Endodermal cell (in vitro differentiated cells): ENCODE results near the gene ATXN1. TPM values are rescaled to one million over a fixed set of nuclear protein-coding genes. Genes with fewer than 3 reads are reported as not detected.
"Not testable (repeated sequence)": the region's sequence is repeated elsewhere in the genome, so short reads cannot be mapped to it uniquely, and the experiment has no call there.

Source experiments
- DNase-seq: peaks from one replicate; pipeline ENCODE4 v3.0.0-alpha.2; 2017
- H3K27ac ChIP-seq: 2 replicates; pipeline ENCODE4 v1.5.1; 2013; ENCODE audit warnings: mild to moderate bottlenecking, low read depth, low read length, moderate library complexity
- H3K27me3 ChIP-seq: 2 replicates; pipeline ENCODE4 v1.6.1; 2013; ENCODE audit warnings: mild to moderate bottlenecking, low read length, moderate library complexity; ENCODE audit not compliant: insufficient read depth, control insufficient read depth, poor library complexity, severe bottlenecking
- H3K36me3 ChIP-seq: 2 replicates; pipeline ENCODE4 v1.7.0; 2013; ENCODE audit warnings: mild to moderate bottlenecking, low read length, moderate library complexity; ENCODE audit not compliant: control insufficient read depth, insufficient read depth
- H3K4me1 ChIP-seq: one replicate; pipeline ENCODE4 v1.7.0; 2013; ENCODE audit warnings: low read length; ENCODE audit not compliant: control insufficient read depth, insufficient read depth
- H3K4me3 ChIP-seq: 2 replicates; pipeline ENCODE4 v1.5.1; 2013; ENCODE audit warnings: mild to moderate bottlenecking, low read length, moderate library complexity
- H3K9ac ChIP-seq: 2 replicates; pipeline ENCODE4 v1.6.1; 2013; ENCODE audit warnings: mild to moderate bottlenecking, low read length, moderate library complexity; ENCODE audit not compliant: poor library complexity, severe bottlenecking; ENCODE audit errors: extremely low read depth
- H3K9me3 ChIP-seq: 2 replicates; pipeline ENCODE4 v1.6.1; 2013; ENCODE audit warnings: mild to moderate bottlenecking, low read length, moderate library complexity; ENCODE audit not compliant: control insufficient read depth
- H3K27ac Mint-ChIP-seq: 2 replicates; pipeline ENCODE4 v1.8.0; 2020; ENCODE audit warnings: mixed read lengths
- H3K27me3 Mint-ChIP-seq: 2 replicates; pipeline ENCODE4 v1.8.0; 2021; ENCODE audit warnings: mild to moderate bottlenecking, mixed read lengths; ENCODE audit not compliant: insufficient read depth
- H3K36me3 Mint-ChIP-seq: 2 replicates; pipeline ENCODE4 v1.8.0; 2020; ENCODE audit warnings: low read depth, mixed read lengths
- H3K4me1 Mint-ChIP-seq: 2 replicates; pipeline ENCODE4 v1.8.0; 2020; ENCODE audit warnings: mixed read lengths
- H3K4me3 Mint-ChIP-seq: 2 replicates; pipeline ENCODE4 v1.8.0; 2020; ENCODE audit warnings: mild to moderate bottlenecking, moderate library complexity, mixed read lengths
- H3K9me3 Mint-ChIP-seq: 2 replicates; pipeline ENCODE4 v1.8.0; 2020; ENCODE audit warnings: mild to moderate bottlenecking, mixed read lengths
- WGBS, 2 experiments: methylation state at CpG; one replicate each; pipeline versions ENCODE4 v1.1.5 to v1.1.7; 2013; ENCODE audit warnings: missing lambda C conversion rate in 2 of 2, mixed read lengths in 1 of 2; ENCODE audit not compliant: insufficient coverage in 1 of 2, insufficient read length in 1 of 2; 5-methylcytosine and 5-hydroxymethylcytosine counted together
- total RNA-seq, 2 donors: library from RNA; stranded (reverse); fragmentation: NEBNext Ultra II Directional in 1 of 2; extraction: Animal tissue kit (Norgen Biotek cat#: 25700) in 1 of 2; gene quantifications; 2 replicates in 1 of 2; 3 replicates in 1 of 2; pipeline ENCODE4 v1.2.1, GENCODE V29; 2021
- TF ChIP-seq, protein P1 (sequence below): fragments of 200-600 bp; sonication (generic); conservative IDR thresholded peaks from 2 replicates; pipeline ENCODE4 v1.5.0; 2021; ENCODE audit warnings: antibody characterized with exemption, mild to moderate bottlenecking

The ATXN1 gene
- total RNA-seq, 2 donors from 2014 or later: 10.4 to 15.9 TPM

DNA sequence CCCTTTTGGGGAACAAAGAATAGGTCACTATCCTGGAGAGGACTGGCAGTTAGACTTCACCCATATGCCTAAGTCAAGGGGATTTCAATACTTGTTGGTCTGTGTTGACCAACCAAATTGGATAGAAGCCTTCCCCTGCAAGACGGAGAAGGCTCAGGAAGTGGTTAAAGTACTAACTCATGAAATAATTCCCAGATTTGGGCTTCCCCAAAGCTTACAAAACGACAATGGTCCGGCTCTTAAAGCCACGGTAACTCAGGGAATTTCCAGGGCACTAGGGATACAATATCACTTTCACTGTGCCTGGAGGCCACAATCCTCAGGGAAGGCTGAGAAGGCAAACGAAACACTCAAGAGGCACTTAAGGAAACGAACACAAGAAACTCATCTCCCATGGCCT lies 299.8 kb downstream of the ATXN1 start:
- Histone ChIP-seq H3K9ac (no peak overlapping the region), H3K4me1 (no peaks in the 10 kb centered on the region), H3K9me3 (no peaks in the 10 kb centered on the region), H3K4me3 (no peak overlapping the region), H3K27ac (no peak overlapping the region), H3K36me3 (no peaks in the 10 kb centered on the region), H3K27me3 (no peaks in the 10 kb centered on the region)
- no peak for DNase-seq
- Mint-ChIP-seq H3K36me3 (no peaks in the 10 kb centered on the region), H3K27ac (no peak overlapping the region), H3K9me3 (peaks cover 8% of the 10 kb centered on the region), H3K4me1 (peaks cover 14% of the 10 kb centered on the region), H3K4me3 (no peak overlapping the region), H3K27me3 (no peaks in the 10 kb centered on the region)
- WGBS, 2 experiments: 89 to 92% methylated on average over 5 to 6 of the region's 6 CpGs
- TF ChIP-seq, protein P1, sequence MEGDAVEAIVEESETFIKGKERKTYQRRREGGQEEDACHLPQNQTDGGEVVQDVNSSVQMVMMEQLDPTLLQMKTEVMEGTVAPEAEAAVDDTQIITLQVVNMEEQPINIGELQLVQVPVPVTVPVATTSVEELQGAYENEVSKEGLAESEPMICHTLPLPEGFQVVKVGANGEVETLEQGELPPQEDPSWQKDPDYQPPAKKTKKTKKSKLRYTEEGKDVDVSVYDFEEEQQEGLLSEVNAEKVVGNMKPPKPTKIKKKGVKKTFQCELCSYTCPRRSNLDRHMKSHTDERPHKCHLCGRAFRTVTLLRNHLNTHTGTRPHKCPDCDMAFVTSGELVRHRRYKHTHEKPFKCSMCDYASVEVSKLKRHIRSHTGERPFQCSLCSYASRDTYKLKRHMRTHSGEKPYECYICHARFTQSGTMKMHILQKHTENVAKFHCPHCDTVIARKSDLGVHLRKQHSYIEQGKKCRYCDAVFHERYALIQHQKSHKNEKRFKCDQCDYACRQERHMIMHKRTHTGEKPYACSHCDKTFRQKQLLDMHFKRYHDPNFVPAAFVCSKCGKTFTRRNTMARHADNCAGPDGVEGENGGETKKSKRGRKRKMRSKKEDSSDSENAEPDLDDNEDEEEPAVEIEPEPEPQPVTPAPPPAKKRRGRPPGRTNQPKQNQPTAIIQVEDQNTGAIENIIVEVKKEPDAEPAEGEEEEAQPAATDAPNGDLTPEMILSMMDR: no peak

DNA sequence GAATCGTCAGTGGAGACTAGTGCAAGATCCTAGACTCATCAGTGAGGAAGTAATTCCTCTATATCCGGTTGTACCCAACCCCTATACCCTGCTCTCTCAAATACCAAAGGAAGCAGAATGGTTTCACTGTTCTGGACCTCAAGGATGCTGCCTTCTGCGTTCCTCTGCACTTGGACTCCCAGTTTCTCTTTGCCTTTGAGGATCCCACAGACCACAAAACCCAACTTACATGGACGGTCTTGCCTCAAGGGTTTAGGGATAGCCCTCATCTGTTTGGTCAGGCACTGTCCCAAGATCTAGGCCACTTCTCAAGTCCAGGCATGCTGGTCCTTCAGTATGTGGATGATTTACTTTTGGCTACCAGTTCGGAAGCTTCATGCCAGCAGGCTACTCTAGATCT lies 301.8 kb downstream of the ATXN1 start:
- H3K9ac ChIP-seq, H3K27me3 Mint-ChIP-seq, H3K36me3 ChIP-seq, H3K9me3 ChIP-seq, H3K27ac Mint-ChIP-seq, H3K4me3 ChIP-seq, H3K36me3 Mint-ChIP-seq, H3K4me1 ChIP-seq, H3K27me3 ChIP-seq, DNase-seq, H3K4me3 Mint-ChIP-seq, H3K27ac ChIP-seq: not testable (repeated sequence)
- peaks cover 14% of the 10 kb centered on the region for H3K4me1 Mint-ChIP-seq
- WGBS, 2 experiments: 77 to 95% methylated on average over 4 to 5 of the region's 5 CpGs
- H3K9me3 Mint-ChIP-seq: peaks cover 14% of the 10 kb centered on the region

DNA sequence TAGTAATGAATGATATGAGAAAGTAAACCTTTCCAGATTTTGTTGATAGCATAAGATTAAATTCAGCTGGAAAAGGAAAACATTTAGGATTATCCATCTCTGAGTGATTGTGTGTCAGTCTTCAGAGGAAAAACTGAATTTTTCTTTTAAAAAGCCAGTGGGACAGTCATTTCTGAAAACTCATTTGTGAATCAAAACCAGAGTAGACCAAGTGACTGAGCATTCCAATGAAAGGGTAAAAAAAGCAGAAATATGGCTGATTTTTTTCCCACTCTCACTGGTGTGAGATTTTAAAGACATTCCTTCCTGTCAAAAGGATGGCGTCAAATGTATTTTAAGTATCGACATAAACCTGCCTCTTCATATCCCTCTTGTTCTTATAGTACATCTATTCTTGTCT lies 308.9 kb downstream of the ATXN1 start:
- Histone ChIP-seq H3K4me3 (no peak overlapping the region), H3K9ac (no peak overlapping the region), H3K36me3 (no peaks in the 10 kb centered on the region), H3K9me3 (no peaks in the 10 kb centered on the region), H3K27ac (no peak overlapping the region), H3K27me3 (no peaks in the 10 kb centered on the region), H3K4me1 (no peaks in the 10 kb centered on the region)
- TF ChIP-seq, protein P1: no peak
- 100% methylated on average over 2 of the region's 2 CpGs; no CpG with 5 or more reads in 1 of the 2 experiments for WGBS, 2 experiments
- H3K4me1 Mint-ChIP-seq: peaks cover under 1% of the 10 kb centered on the region
- no peak overlapping the region for H3K4me3 Mint-ChIP-seq
- no peaks in the 10 kb centered on the region for H3K27me3 Mint-ChIP-seq
- peaks cover 2% of the 10 kb centered on the region for H3K36me3 Mint-ChIP-seq
- no peak for DNase-seq
- H3K27ac Mint-ChIP-seq: no peak overlapping the region
- peaks cover 6% of the 10 kb centered on the region for H3K9me3 Mint-ChIP-seq

DNA sequence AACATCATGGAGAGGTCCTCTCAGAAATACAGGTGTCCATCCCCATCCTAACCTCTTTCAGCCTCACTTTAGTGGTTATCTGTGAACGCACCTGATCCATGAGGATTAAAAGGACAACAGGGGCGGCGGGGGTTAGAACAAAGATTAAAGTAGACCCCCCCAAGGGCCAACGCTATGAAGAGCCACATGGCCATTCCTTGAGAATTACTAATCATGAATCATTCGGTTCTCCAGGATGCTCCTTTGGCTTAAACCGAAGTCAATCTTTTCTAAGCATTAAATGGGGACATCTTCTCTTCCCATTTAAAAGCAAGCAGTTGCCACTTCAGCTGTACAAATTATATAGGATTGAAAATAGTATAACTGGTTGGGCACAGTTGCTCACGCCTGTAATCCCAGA lies 310.4 kb downstream of the ATXN1 start:
- H3K4me1 Mint-ChIP-seq: no peaks in the 10 kb centered on the region
- H3K9me3 ChIP-seq: no peaks in the 10 kb centered on the region
- no peak overlapping the region for H3K27ac ChIP-seq
- H3K4me3 ChIP-seq: no peak overlapping the region
- no peak for DNase-seq
- no peak overlapping the region for H3K27ac Mint-ChIP-seq
- H3K36me3 ChIP-seq: no peaks in the 10 kb centered on the region
- no peaks in the 10 kb centered on the region for H3K27me3 ChIP-seq
- H3K27me3 Mint-ChIP-seq: no peaks in the 10 kb centered on the region
- 94 to 95% methylated on average over 6 to 7 of the region's 7 CpGs for WGBS, 2 experiments
- H3K4me1 ChIP-seq: no peaks in the 10 kb centered on the region
- H3K9ac ChIP-seq: no peak overlapping the region
- H3K36me3 Mint-ChIP-seq: peaks cover 2% of the 10 kb centered on the region
- no peak overlapping the region for H3K4me3 Mint-ChIP-seq
- TF ChIP-seq, protein P1: no peak
- H3K9me3 Mint-ChIP-seq: peaks cover 3% of the 10 kb centered on the region
